ENCODE results near the gene P4HTM. TPM values are rescaled to one million over a fixed set of nuclear protein-coding genes. Genes with fewer than 3 reads are reported as not detected.

P4HTM gene
- total and polyA plus RNA-seq, 2 donors (not counting 3 experiments of a cell fraction or from before 2014, with no cell fraction given), result 23.0 to 32.7 TPM

DNA sequence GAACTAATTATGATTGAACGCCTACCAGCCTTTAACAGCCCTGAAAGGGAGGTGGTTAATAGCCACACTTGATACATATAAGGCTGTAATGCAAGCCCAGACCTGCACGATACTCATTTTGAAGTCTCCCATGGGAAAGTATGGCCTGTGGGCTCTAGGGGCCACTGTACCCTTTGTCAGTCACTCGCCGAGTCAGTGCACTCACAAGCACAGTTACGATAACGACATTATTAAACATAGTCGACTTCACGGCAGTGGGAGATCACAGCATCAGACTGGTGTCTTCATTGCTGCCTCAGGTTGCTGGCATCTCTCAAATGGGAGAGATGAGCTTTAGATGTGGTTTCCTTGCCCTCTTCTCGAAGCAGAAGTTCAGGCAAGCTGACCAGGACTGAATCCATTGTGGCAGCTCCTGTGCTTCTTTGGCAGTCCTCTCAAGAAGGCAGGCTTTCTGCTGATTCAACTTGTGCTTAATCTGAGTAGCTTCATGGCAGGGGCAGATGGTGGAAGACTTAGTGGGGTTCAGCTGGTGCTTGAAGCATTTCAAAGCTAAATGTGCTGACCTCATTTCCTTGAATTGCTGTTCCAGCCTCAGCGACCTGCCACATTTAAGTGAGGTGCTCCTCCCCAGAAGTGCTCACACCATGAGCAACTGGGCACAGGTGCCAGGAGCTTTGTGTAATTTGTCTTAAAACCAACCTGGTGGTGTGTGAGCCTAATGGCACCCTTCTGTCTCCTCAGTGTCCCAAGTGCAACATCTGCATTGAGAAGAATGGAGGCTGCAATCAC lies 15.8 kb upstream of the P4HTM start:
- H3K9me1 ChIP-seq (replicated peaks; ENCODE audit: control insufficient read depth, extremely low read depth, insufficient read depth, low read length), result no peaks in the 10 kb centered on the region
- POLR2A ChIA-PET, result no interaction called here
- dilution Hi-C loops (cut with MboI; ENCODE audit: extremely low pct_ligation_motif_present, low sequenced_read_pairs) (no loop called here), intact Hi-C loops (cut with micrococcal nuclease) (no loop called here)
- DNase-seq (ENCODE audit: low read depth, low spot score) (no peak), FAIRE-seq (no peak)
- H3K9ac ChIP-seq (replicated peaks; ENCODE audit: extremely low read depth, insufficient read depth, low read length), result no peak overlapping the region
- no peak overlapping the region for H3K27ac ChIP-seq (ENCODE audit: insufficient read depth, low read depth, low read length)
- H3K4me2 ChIP-seq (ENCODE audit: insufficient read depth, low read length), result no peak overlapping the region
- no peaks in the 10 kb centered on the region for H3K4me1 ChIP-seq (ENCODE audit: control insufficient read depth, extremely low read depth, insufficient read depth, low read length)
- no peaks in the 10 kb centered on the region for H3K27me3 ChIP-seq (ENCODE audit: control insufficient read depth in 2 of 2, insufficient read depth in 2 of 2, low read length in 2 of 2)
- no peaks in the 10 kb centered on the region for H4K20me1 ChIP-seq (replicated peaks; ENCODE audit: control insufficient read depth, extremely low read depth, insufficient read depth, low read length)
- TF ChIP-seq POLR2AphosphoS5 (IDR thresholded peaks at IDR 0.05; ENCODE audit: insufficient read depth, low read depth, low read length), result no peak
- TF ChIP-seq, protein P1, sequence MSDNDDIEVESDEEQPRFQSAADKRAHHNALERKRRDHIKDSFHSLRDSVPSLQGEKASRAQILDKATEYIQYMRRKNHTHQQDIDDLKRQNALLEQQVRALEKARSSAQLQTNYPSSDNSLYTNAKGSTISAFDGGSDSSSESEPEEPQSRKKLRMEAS (IDR thresholded peaks at IDR 0.05; ENCODE audit: insufficient read depth, insufficient read length), result no peak
- TF ChIP-seq, protein P2, sequence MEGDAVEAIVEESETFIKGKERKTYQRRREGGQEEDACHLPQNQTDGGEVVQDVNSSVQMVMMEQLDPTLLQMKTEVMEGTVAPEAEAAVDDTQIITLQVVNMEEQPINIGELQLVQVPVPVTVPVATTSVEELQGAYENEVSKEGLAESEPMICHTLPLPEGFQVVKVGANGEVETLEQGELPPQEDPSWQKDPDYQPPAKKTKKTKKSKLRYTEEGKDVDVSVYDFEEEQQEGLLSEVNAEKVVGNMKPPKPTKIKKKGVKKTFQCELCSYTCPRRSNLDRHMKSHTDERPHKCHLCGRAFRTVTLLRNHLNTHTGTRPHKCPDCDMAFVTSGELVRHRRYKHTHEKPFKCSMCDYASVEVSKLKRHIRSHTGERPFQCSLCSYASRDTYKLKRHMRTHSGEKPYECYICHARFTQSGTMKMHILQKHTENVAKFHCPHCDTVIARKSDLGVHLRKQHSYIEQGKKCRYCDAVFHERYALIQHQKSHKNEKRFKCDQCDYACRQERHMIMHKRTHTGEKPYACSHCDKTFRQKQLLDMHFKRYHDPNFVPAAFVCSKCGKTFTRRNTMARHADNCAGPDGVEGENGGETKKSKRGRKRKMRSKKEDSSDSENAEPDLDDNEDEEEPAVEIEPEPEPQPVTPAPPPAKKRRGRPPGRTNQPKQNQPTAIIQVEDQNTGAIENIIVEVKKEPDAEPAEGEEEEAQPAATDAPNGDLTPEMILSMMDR (IDR thresholded peaks at IDR 0.05; ENCODE audit: extremely low read depth in 1 of 2, insufficient read depth in 1 of 2, low read depth in 1 of 2, low read length in 2 of 2), result no peak
- TF ChIP-seq FOS (IDR thresholded peaks at IDR 0.05; ENCODE audit: borderline replicate concordance, insufficient read depth, low read length), result no peak
- TF ChIP-seq EZH2 (IDR thresholded peaks at IDR 0.05; ENCODE audit: borderline replicate concordance, low read depth, low read length, severe bottlenecking), result no peak
- TF ChIP-seq MYC (IDR thresholded peaks at IDR 0.05; ENCODE audit: low read depth, low read length), result no peak
- TF ChIP-seq JUN (IDR thresholded peaks at IDR 0.05; ENCODE audit: borderline replicate concordance, insufficient read depth, insufficient read length, low read depth), result no peak
- TF ChIP-seq POLR2A (IDR thresholded peaks at IDR 0.05; ENCODE audit: low read depth, low read length), result no peak
- no peak for TF ChIP-seq GATA2 (IDR thresholded peaks at IDR 0.05; ENCODE audit: insufficient read depth, insufficient read length, low read depth, low read length)
- no peak overlapping the region for H2AFZ ChIP-seq (ENCODE audit: low read depth, low read length)
- H3K9me3 ChIP-seq (replicated peaks; ENCODE audit: control insufficient read depth, insufficient read depth, low read length), result no peaks in the 10 kb centered on the region
- H3K79me2 ChIP-seq (ENCODE audit: control insufficient read depth, insufficient read depth, low read length), result no peaks in the 10 kb centered on the region
- H3K4me3 ChIP-seq (replicated peaks in 1 of 3; ENCODE audit: insufficient read depth in 1 of 3, low read depth in 1 of 3, low read length in 3 of 3), result no peak overlapping the region
- H3K36me3 ChIP-seq (ENCODE audit: control insufficient read depth in 2 of 2, extremely low read depth in 1 of 2, insufficient read depth in 2 of 2, low read length in 2 of 2), result peaks cover 24 to 53% of the 10 kb centered on the region in 2 experiments
- CTCF ChIA-PET, result interaction anchor here (1.2 to 1.7 kb wide), 3 partner anchors 13 to 32 kb away, joined by 3 to 10 read pairs (median 4); partner anchors contain the start of gene WDR6
- BruUV-seq (replicated peaks), result no TSS peak

Data from endothelial cell of umbilical vein (primary cell).